NT2/D1 (cell line): ENCODE results near the gene ACTL10.

Experiments
- SUZ12 ChIP-seq: IDR thresholded peaks from 2 replicates; pipeline ENCODE4 v1.6.1; 2011; ENCODE audit not compliant: insufficient read length, insufficient read depth; ENCODE audit errors: extremely low read depth
- YY1 ChIP-seq: IDR thresholded peaks from 2 replicates; pipeline ENCODE4 v1.6.1; 2011; ENCODE audit not compliant: insufficient read length, insufficient read depth
- ZNF274 ChIP-seq: IDR thresholded peaks from 2 replicates; pipeline ENCODE4 v1.6.1; 2011; ENCODE audit warnings: mild to moderate bottlenecking, low read depth, low read length

DNA sequence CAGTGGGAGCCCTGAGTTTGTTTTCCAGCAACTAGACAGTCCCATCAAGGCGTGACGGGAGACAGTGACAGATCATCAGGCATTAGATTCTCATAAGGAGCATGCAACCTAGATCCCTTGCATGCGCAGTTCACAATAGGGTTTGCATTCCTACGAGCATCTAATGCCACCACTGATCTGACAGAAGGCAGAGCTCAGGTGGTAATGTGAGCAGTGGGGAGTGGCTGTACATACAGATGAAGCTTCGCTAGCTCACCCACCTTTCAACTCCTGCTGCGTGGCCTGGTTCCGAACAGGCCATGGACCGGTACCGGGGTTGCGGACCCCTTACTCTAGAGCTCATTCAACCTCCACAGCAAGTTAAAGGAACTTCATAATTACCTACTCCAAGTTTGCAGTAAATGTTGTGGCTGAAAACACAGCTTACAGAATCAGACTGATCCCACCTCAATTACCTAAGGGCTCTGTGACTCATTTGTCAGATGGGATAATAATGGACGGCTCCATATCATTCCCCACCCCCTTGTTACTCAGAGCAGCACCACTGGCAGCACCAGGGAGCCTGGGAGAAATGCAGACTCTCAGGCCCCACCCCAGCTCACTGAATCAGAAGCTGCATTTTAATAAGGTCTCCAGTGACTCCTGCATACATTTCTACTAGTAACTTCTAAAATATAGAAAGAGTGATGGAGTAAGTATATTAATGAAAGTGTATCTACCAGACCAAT lies 37.6 kb downstream of the ACTL10 start:
- TF ChIP-seq YY1 = no peak
- no peak for TF ChIP-seq SUZ12
- TF ChIP-seq ZNF274 = no peak
